Measurements from ENCODE around the gene CTDSPL.

DNA sequence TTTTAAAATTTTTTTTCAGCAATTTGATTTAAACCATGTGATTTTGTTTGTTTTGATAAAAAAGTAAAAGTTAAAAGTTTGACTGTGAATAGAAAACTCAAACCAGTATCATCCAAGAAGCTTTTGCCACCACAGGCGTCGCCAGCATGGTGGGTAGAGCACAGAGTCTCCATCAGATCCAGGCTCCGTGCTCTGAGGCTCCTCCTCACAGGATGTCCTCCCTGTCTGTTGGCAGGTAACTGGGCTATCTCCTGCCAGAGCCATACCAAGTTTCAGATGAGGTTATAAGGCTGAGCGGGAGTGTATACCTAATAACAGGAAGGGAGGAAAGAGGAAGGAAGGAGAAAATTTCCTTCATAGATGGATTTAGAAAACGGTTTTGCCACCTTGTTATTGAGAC is 28.8 kb downstream of the CTDSPL start:
- TF ChIP-seq EP300 (IDR thresholded peaks at IDR 0.05; ENCODE audit: borderline replicate concordance in 1 of 2, low read depth in 2 of 2, low read length in 2 of 2) (no peak), TCF12 (IDR thresholded peaks at IDR 0.05; ENCODE audit: low read depth, low read length) (no peak), CEBPB (IDR thresholded peaks at IDR 0.05; ENCODE audit: low read depth, low read length) (no peak), CREB1 (IDR thresholded peaks at IDR 0.05) (no peak), EZH2 (IDR thresholded peaks at IDR 0.05; ENCODE audit: low read depth, low read length, severe bottlenecking) (no peak), POLR2AphosphoS5 (IDR thresholded peaks at IDR 0.05; ENCODE audit: low read depth, low read length) (no peak), GABPA (IDR thresholded peaks at IDR 0.05; ENCODE audit: borderline replicate concordance, insufficient read depth, low read length) (no peak), JUND (IDR thresholded peaks at IDR 0.05; ENCODE audit: low read length) (no peak)
- TF ChIP-seq, protein P1, sequence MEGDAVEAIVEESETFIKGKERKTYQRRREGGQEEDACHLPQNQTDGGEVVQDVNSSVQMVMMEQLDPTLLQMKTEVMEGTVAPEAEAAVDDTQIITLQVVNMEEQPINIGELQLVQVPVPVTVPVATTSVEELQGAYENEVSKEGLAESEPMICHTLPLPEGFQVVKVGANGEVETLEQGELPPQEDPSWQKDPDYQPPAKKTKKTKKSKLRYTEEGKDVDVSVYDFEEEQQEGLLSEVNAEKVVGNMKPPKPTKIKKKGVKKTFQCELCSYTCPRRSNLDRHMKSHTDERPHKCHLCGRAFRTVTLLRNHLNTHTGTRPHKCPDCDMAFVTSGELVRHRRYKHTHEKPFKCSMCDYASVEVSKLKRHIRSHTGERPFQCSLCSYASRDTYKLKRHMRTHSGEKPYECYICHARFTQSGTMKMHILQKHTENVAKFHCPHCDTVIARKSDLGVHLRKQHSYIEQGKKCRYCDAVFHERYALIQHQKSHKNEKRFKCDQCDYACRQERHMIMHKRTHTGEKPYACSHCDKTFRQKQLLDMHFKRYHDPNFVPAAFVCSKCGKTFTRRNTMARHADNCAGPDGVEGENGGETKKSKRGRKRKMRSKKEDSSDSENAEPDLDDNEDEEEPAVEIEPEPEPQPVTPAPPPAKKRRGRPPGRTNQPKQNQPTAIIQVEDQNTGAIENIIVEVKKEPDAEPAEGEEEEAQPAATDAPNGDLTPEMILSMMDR (IDR thresholded peaks at IDR 0.05; ENCODE audit: control extremely low read depth in 1 of 3, insufficient read depth in 1 of 3, low read depth in 1 of 3, low read length in 3 of 3) = no peak
- TF ChIP-seq, protein P2, sequence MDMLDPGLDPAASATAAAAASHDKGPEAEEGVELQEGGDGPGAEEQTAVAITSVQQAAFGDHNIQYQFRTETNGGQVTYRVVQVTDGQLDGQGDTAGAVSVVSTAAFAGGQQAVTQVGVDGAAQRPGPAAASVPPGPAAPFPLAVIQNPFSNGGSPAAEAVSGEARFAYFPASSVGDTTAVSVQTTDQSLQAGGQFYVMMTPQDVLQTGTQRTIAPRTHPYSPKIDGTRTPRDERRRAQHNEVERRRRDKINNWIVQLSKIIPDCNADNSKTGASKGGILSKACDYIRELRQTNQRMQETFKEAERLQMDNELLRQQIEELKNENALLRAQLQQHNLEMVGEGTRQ (IDR thresholded peaks at IDR 0.05; ENCODE audit: low read length) = no peak
- TF ChIP-seq, protein P3, sequence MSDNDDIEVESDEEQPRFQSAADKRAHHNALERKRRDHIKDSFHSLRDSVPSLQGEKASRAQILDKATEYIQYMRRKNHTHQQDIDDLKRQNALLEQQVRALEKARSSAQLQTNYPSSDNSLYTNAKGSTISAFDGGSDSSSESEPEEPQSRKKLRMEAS (IDR thresholded peaks at IDR 0.05) = no peak
